K562 (cell line): ENCODE data around the gene COQ7. TPM values are rescaled to one million over a fixed set of nuclear protein-coding genes. Genes with fewer than 3 reads are reported as not detected.

ENCODE experiments used
- ATAC-seq: fragments of 200-7000 bp; cut with Tn5 transposase; 3 replicates; pipeline ENCODE4 v1.9.1; 2020; ENCODE audit warnings: moderate library complexity
- BruUV-seq: library from RNA; stranded (reverse); fragments of 400-500 nt; replicated peaks from 2 replicates; lab custom pipeline; 2021; lab: Mats Ljungman, UMichigan
- CTCF ChIA-PET: fragments of 300-600 bp; formaldehyde crosslinking; extraction: SDS; loops from one replicate; lab custom pipeline; 2021; ENCODE audit warnings: low intra/inter-chr PET ratio; lab: Yijun Ruan, JAX
- POLR2A ChIA-PET: fragments of 300-600, 350-650 bp; sonication (Branson Sonifier 250); formaldehyde crosslinking; extraction: SDS; loops from one replicate; lab custom pipeline; 2021; ENCODE audit warnings: antibody characterized with exemption, inconsistent platforms; lab: Yijun Ruan, JAX
- DNase-seq, 4 experiments: peaks; one replicate each; pipeline versions ENCODE4 v3.0.0 to v3.0.0-alpha.2; 2011 to 2018; ENCODE audit warnings: low spot score in 3 of 4, mixed read lengths in 3 of 4; ENCODE audit errors: extremely low read depth in 1 of 4
- FAIRE-seq: peaks from 2 replicates; lab custom pipeline; 2011; peaks lifted over from hg19 to GRCh38; lab: Jason Lieb, UNC
- H2AFZ ChIP-seq: 2 replicates; pipeline ENCODE4 v1.6.0; 2011; ENCODE audit warnings: low read depth, low read length, control low read depth, inconsistent platforms
- H3K27ac ChIP-seq: fragments of 200-600 bp; 3 replicates; pipeline ENCODE4 v1.8.0; 2011; ENCODE audit warnings: low read depth, mild to moderate bottlenecking, control low read depth, inconsistent platforms, low read length, moderate library complexity, mixed read lengths; ENCODE audit errors: extremely low read depth
- H3K27me3 ChIP-seq, 2 experiments: fragments of 300-600 bp in 1 of 2; 2 replicates in 1 of 2; 3 replicates in 1 of 2; pipeline versions ENCODE4 v1.6.0 to v1.8.0; 2011; ENCODE audit warnings: inconsistent platforms in 2 of 2, low read length in 2 of 2, mild to moderate bottlenecking in 1 of 2, mixed read lengths in 1 of 2, moderate library complexity in 1 of 2; ENCODE audit not compliant: control insufficient read depth in 2 of 2, insufficient read depth in 2 of 2
- H3K36me3 ChIP-seq: fragments of 300-600 bp; 3 replicates; pipeline ENCODE4 v1.8.0; 2011; ENCODE audit warnings: mild to moderate bottlenecking, low read length, inconsistent platforms; ENCODE audit not compliant: control insufficient read depth, insufficient read depth
- H3K4me1 ChIP-seq, 2 experiments: fragments of 200-600 bp in 1 of 2; replicated peaks in 1 of 2; 2 replicates in 1 of 2; 3 replicates in 1 of 2; pipeline versions ENCODE4 v1.5.1 to v1.8.0; 2011; ENCODE audit warnings: inconsistent platforms in 2 of 2, low read length in 2 of 2, mild to moderate bottlenecking in 1 of 2, mixed read lengths in 1 of 2, moderate library complexity in 1 of 2; ENCODE audit not compliant: control insufficient read depth in 2 of 2, insufficient read depth in 2 of 2
- H3K4me2 ChIP-seq: 2 replicates; pipeline ENCODE4 v1.6.1; 2011; ENCODE audit warnings: low read length, control low read depth, inconsistent platforms, mixed read lengths; ENCODE audit not compliant: insufficient read depth
- H3K4me3 ChIP-seq: fragments of 200-600 bp; sonication (generic), shearing (Covaris generic); 2 replicates; pipeline ENCODE4 v1.5.1; 2016; ENCODE audit warnings: control low read depth, inconsistent platforms
- H3K79me2 ChIP-seq: fragments of 200-600 bp; 3 replicates; pipeline ENCODE4 v1.8.0; 2011; ENCODE audit warnings: low read length, inconsistent platforms; ENCODE audit not compliant: control insufficient read depth, insufficient read depth
- H3K9ac ChIP-seq, 2 experiments: 2 replicates each; pipeline versions ENCODE4 v1.6.0 to v1.6.1; 2011; ENCODE audit warnings: low read depth in 2 of 2, low read length in 2 of 2, control low read depth in 1 of 2, inconsistent platforms in 1 of 2, mild to moderate bottlenecking in 1 of 2, mixed read lengths in 1 of 2; ENCODE audit not compliant: insufficient read depth in 1 of 2
- H3K9me1 ChIP-seq: one replicate; pipeline ENCODE4 v1.6.0; 2011; ENCODE audit warnings: inconsistent platforms, mild to moderate bottlenecking, low read length, moderate library complexity; ENCODE audit not compliant: control insufficient read depth, insufficient read depth
- H3K9me3 ChIP-seq: replicated peaks from 2 replicates; pipeline ENCODE4 v1.5.1; 2011; ENCODE audit warnings: low read depth, low read length, inconsistent platforms; ENCODE audit not compliant: control insufficient read depth, insufficient read depth
- H4K20me1 ChIP-seq: replicated peaks from 2 replicates; pipeline ENCODE4 v1.6.1; 2011; ENCODE audit warnings: low read length, inconsistent platforms, mixed read lengths; ENCODE audit not compliant: control insufficient read depth, insufficient read depth
- CBX3 ChIP-seq, 2 experiments: IDR thresholded peaks; 1 replicate in 1 of 2; 2 replicates in 1 of 2; pipeline ENCODE4 v1.6.1; 2012; ENCODE audit warnings: inconsistent platforms in 2 of 2, low read length in 2 of 2, borderline replicate concordance in 1 of 2, control low read depth in 1 of 2
- CHD7 ChIP-seq: fragments of 200-600 bp; sonication (generic); IDR thresholded peaks from one replicate; pipeline ENCODE4 v1.6.1; 2012; ENCODE audit warnings: mild to moderate bottlenecking, low read depth, low read length, inconsistent platforms
- DACH1 ChIP-seq: fragments of 450-650 bp; IDR thresholded peaks from 2 replicates; pipeline ENCODE4 v1.6.1; 2018; ENCODE audit not compliant: partially characterized antibody
- E2F5 ChIP-seq: sonication (generic); formaldehyde crosslinking; IDR thresholded peaks from 2 replicates; pipeline ENCODE4 v1.8.0; 2022; ENCODE audit warnings: mild to moderate bottlenecking, missing genetic modification reagents
- ETV1 ChIP-seq: fragments of 450-650 bp; conservative IDR thresholded peaks from 2 replicates; pipeline ENCODE4 v1.6.1; 2016; ENCODE audit warnings: missing genetic modification characterization, control low read depth, low read depth, missing compliant biosample characterization
- HEY1 ChIP-seq: fragments of 250-450 bp; sonication (Bioruptor Pico); IDR thresholded peaks from 2 replicates; pipeline ENCODE4 v1.5.0; 2020; ENCODE audit warnings: mild to moderate bottlenecking, moderate library complexity, borderline replicate concordance
- HNRNPLL ChIP-seq: fragments of 200-400 bp; formaldehyde crosslinking; IDR thresholded peaks from 2 replicates; pipeline ENCODE4 v1.6.1; 2017; ENCODE audit warnings: low read length, low read depth, mild to moderate bottlenecking; ENCODE audit not compliant: poor library complexity, severe bottlenecking
- PHB ChIP-seq: fragments of 250-450 bp; sonication (Bioruptor Pico); IDR thresholded peaks from 2 replicates; pipeline ENCODE4 v1.5.0; 2021
- SMAD4 ChIP-seq: fragments of 250-450 bp; sonication (Bioruptor Pico); conservative IDR thresholded peaks from 2 replicates; pipeline ENCODE4 v1.8.0; 2021; ENCODE audit warnings: inconsistent platforms, mild to moderate bottlenecking, moderate library complexity
- ZNF174 ChIP-seq: fragments of 250-450 bp; sonication (Bioruptor Pico); IDR thresholded peaks from 2 replicates; pipeline ENCODE4 v1.4.0; 2020; ENCODE audit warnings: mild to moderate bottlenecking
- ZNF324 ChIP-seq: fragments of 250-450 bp; sonication (Bioruptor Pico); IDR thresholded peaks from 2 replicates; pipeline ENCODE4 v1.4.0; 2020; ENCODE audit warnings: mild to moderate bottlenecking
- WGBS: fragments of 100-300 bp; shearing (Covaris generic); methylation state at CpG from one replicate; pipeline ENCODE4 v1.1.6; 2016; ENCODE audit warnings: low coverage, mixed read lengths; ENCODE audit not compliant: insufficient coverage; ENCODE audit errors: missing lambda C conversion rate; 5-methylcytosine and 5-hydroxymethylcytosine counted together
- in situ Hi-C: fragments of 300-500 bp; cut with MboI; formaldehyde crosslinking; loops from 4 replicates; pipeline ENCODE4 v1.15.0; 2018; ENCODE audit warnings: inconsistent platforms, mixed read lengths
- intact Hi-C: fragments of 100-400 bp; cut with micrococcal nuclease; formaldehyde crosslinking; loops from 2 replicates; pipeline ENCODE4 v1.14.2; 2022
- polyA plus RNA-seq, 8 experiments: library from polyadenylated mRNA; depleted of rRNA in 4 of 8; stranded (reverse) in 5 of 8; unstranded in 3 of 8; fragments of >200 nt; fragmentation: Nextera tagmentation in 2 of 8; fragmentation: Illumina TruSeq in 1 of 8; extraction: Ambion mirVana in 2 of 8; extraction: Trizol in 1 of 8; gene quantifications; 2 replicates each; pipeline versions ENCODE4 v1.2.1 to v1.2.3, GENCODE V29; 2011 to 2014; ENCODE audit warnings: inconsistent platforms in 1 of 8, missing spikeins in 1 of 8
- total RNA-seq, 7 experiments: library from RNA; depleted of rRNA in 6 of 7; stranded (reverse); fragments of >200 nt in 6 of 7; fragmentation: Illumina TruSeq in 2 of 7; extraction: Trizol in 2 of 7; gene quantifications; 2 replicates each; pipeline versions ENCODE4 v1.2.1 to v1.2.3, GENCODE V29; 2011 to 2021; ENCODE audit warnings: low replicate concordance in 1 of 7

Gene COQ7
- total and polyA plus RNA-seq, 9 of the 15 experiments (the other 6 are each of a cell fraction or from before 2014, with no cell fraction given) = 2.3 to 26.1 (median 15.2) TPM

GRCh38 chr16:19109288-19109664, 41.9 kb downstream of the COQ7 start:
- no peak overlapping the region for H3K4me2 ChIP-seq
- H3K4me1 ChIP-seq = peaks cover 0 to 10% of the 10 kb centered on the region in 2 experiments; a peak in 3 of 5 replicates
- no peaks in the 10 kb centered on the region for H3K79me2 ChIP-seq
- no peaks in the 10 kb centered on the region; the same call in 1 of the 2 replicates for H4K20me1 ChIP-seq
- CTCF ChIA-PET = no interaction called here
- 45% methylated on average over 4 of the region's 4 CpGs for WGBS
- in situ Hi-C loops (no loop called here), intact Hi-C loops (no loop called here)
- BruUV-seq = no TSS peak
- TF ChIP-seq PHB (CRISPR knock-in tag) (no peak), HEY1 (no peak), HNRNPLL (no peak), CBX3 (IDR thresholded peaks at IDR 0.05; ENCODE audit: borderline replicate concordance in 1 of 2, low read length in 2 of 2) (no peak), CHD7 (no peak), ZNF324 (CRISPR knock-in tag) (no peak), E2F5 (CRISPR knock-in tag) (no peak), ETV1 (tag) (no peak), ZNF174 (CRISPR knock-in tag) (no peak), SMAD4 (CRISPR knock-in tag) (no peak), DACH1 (no peak)
- no peak overlapping the region for H2AFZ ChIP-seq
- DNase-seq = no peak
- H3K27me3 ChIP-seq = peaks cover under 1 to 3% of the 10 kb centered on the region in 2 experiments; a peak in 1 of 5 replicates
- no peaks in the 10 kb centered on the region for H3K9me1 ChIP-seq
- no peak overlapping the region for H3K4me3 ChIP-seq
- no peaks in the 10 kb centered on the region for H3K36me3 ChIP-seq
- ATAC-seq = no peak
- no peaks in the 10 kb centered on the region for H3K9me3 ChIP-seq
- FAIRE-seq = no peak
- H3K9ac ChIP-seq = no peak overlapping the region
- POLR2A ChIA-PET = interaction anchor here (0.6 to 1.7 kb wide), 4 partner anchors 8 to 86 kb away, joined by 3 to 7 read pairs (median 4); no protein-coding TSS in a partner anchor
- no peak overlapping the region for H3K27ac ChIP-seq
